H9 (cell line): ENCODE measurements around the gene IRF2. TPM values are rescaled to one million over a fixed set of nuclear protein-coding genes. Genes with fewer than 3 reads are reported as not detected.

ENCODE experiments used
- DNase-seq: peaks from one replicate; pipeline ENCODE4 v3.0.0-alpha.2; 2017
- H2AFZ ChIP-seq: one replicate; pipeline ENCODE4 v1.6.1; 2013; ENCODE audit warnings: mild to moderate bottlenecking, low read length, control low read depth, moderate library complexity
- H2AK5ac ChIP-seq: 2 replicates; pipeline ENCODE4 v1.6.1; 2013; ENCODE audit warnings: low read length, control low read depth, mixed read lengths; ENCODE audit not compliant: insufficient read length
- H2BK120ac ChIP-seq: one replicate; pipeline ENCODE4 v1.6.1; 2013; ENCODE audit warnings: low read depth, mild to moderate bottlenecking, low read length, control low read depth, inconsistent platforms; ENCODE audit not compliant: poor library complexity, severe bottlenecking
- H2BK12ac ChIP-seq: 2 replicates; pipeline ENCODE4 v1.6.1; 2013; ENCODE audit warnings: low read length, control low read depth, mixed read lengths, low read depth; ENCODE audit not compliant: insufficient read length
- H2BK15ac ChIP-seq: 2 replicates; pipeline ENCODE4 v1.6.1; 2013; ENCODE audit warnings: low read depth, low read length, control low read depth
- H2BK20ac ChIP-seq: one replicate; pipeline ENCODE4 v1.6.1; 2013; ENCODE audit warnings: low read depth, mild to moderate bottlenecking, low read length, control low read depth, inconsistent platforms; ENCODE audit not compliant: poor library complexity, severe bottlenecking
- H2BK5ac ChIP-seq: 2 replicates; pipeline ENCODE4 v1.6.1; 2013; ENCODE audit warnings: low read length, control low read depth, mixed read lengths; ENCODE audit not compliant: insufficient read length
- H3K14ac ChIP-seq: 2 replicates; pipeline ENCODE4 v1.6.1; 2013; ENCODE audit warnings: low read length, control low read depth; ENCODE audit not compliant: insufficient read depth
- H3K18ac ChIP-seq: 2 replicates; pipeline ENCODE4 v1.6.1; 2013; ENCODE audit warnings: low read depth, mild to moderate bottlenecking, mixed read lengths, low read length, control low read depth; ENCODE audit not compliant: insufficient read length
- H3K23ac ChIP-seq: 2 replicates; pipeline ENCODE4 v1.6.1; 2013; ENCODE audit warnings: low read length, control low read depth, mixed read lengths, low read depth; ENCODE audit not compliant: insufficient read length
- H3K23me2 ChIP-seq: 2 replicates; pipeline ENCODE4 v1.6.1; 2013; ENCODE audit warnings: low read depth, mild to moderate bottlenecking, mixed read lengths, low read length, control low read depth; ENCODE audit not compliant: insufficient read length, poor library complexity, severe bottlenecking
- H3K27ac ChIP-seq: 2 replicates; pipeline ENCODE4 v1.5.1; 2013; ENCODE audit warnings: low read length, control low read depth, mixed read lengths, low read depth; ENCODE audit not compliant: insufficient read length
- H3K27me3 ChIP-seq: 2 replicates; pipeline ENCODE4 v1.6.1; 2013; ENCODE audit warnings: low read length, control low read depth, inconsistent platforms; ENCODE audit not compliant: insufficient read depth
- H3K4ac ChIP-seq: 2 replicates; pipeline ENCODE4 v1.6.1; 2013; ENCODE audit warnings: low read depth, mild to moderate bottlenecking, control low read depth, inconsistent platforms, low read length, moderate library complexity
- H3K4me1 ChIP-seq: 2 replicates; pipeline ENCODE4 v1.6.1; 2013; ENCODE audit warnings: low read length, control low read depth, inconsistent platforms; ENCODE audit not compliant: insufficient read depth
- H3K4me2 ChIP-seq: 2 replicates; pipeline ENCODE4 v1.6.1; 2013; ENCODE audit warnings: low read length, control low read depth, mixed read lengths; ENCODE audit not compliant: insufficient read length, insufficient read depth
- H3K56ac ChIP-seq: 2 replicates; pipeline ENCODE4 v1.6.1; 2013; ENCODE audit warnings: low read depth, mild to moderate bottlenecking, mixed read lengths, low read length, control low read depth; ENCODE audit not compliant: insufficient read length
- H3K79me1 ChIP-seq: 2 replicates; pipeline ENCODE4 v1.6.1; 2013; ENCODE audit warnings: low read depth, mild to moderate bottlenecking, moderate library complexity, low read length, control low read depth, inconsistent platforms; ENCODE audit not compliant: insufficient read depth, poor library complexity, severe bottlenecking
- H3K79me2 ChIP-seq: 2 replicates; pipeline ENCODE4 v1.6.1; 2013; ENCODE audit warnings: low read length, control low read depth, inconsistent platforms; ENCODE audit not compliant: insufficient read depth
- H3K9ac ChIP-seq: 2 replicates; pipeline ENCODE4 v1.6.1; 2013; ENCODE audit warnings: low read length, control low read depth, mixed read lengths; ENCODE audit not compliant: insufficient read length; ENCODE audit errors: extremely low read depth
- H3K9me3 ChIP-seq: one replicate; pipeline ENCODE4 v1.6.1; 2013; ENCODE audit warnings: low read depth, low read length, inconsistent platforms; ENCODE audit not compliant: control insufficient read depth
- H3T11ph ChIP-seq: one replicate; pipeline ENCODE4 v1.6.1; 2013; ENCODE audit warnings: mild to moderate bottlenecking, low read length, control low read depth, inconsistent platforms
- H4K20me1 ChIP-seq: one replicate; pipeline ENCODE4 v1.6.1; 2013; ENCODE audit not compliant: control insufficient read depth, insufficient read length, insufficient read depth
- H4K5ac ChIP-seq: 2 replicates; pipeline ENCODE4 v1.6.1; 2013; ENCODE audit warnings: low read depth, mild to moderate bottlenecking, mixed read lengths, low read length, control low read depth; ENCODE audit not compliant: insufficient read length
- H4K8ac ChIP-seq: replicated peaks from 2 replicates; pipeline ENCODE4 v1.6.1; 2013; ENCODE audit warnings: low read length, control low read depth, mixed read lengths, low read depth; ENCODE audit not compliant: insufficient read length
- H4K91ac ChIP-seq: 2 replicates; pipeline ENCODE4 v1.6.1; 2013; ENCODE audit warnings: low read depth, mild to moderate bottlenecking, moderate library complexity, mixed read lengths, low read length, control low read depth; ENCODE audit not compliant: insufficient read length
- H3K27ac Mint-ChIP-seq, 3 experiments: 2 replicates in 2 of 3; 3 replicates in 1 of 3; pipeline ENCODE4 v1.8.0; 2020 to 2021; ENCODE audit warnings: mixed read lengths in 3 of 3, mild to moderate bottlenecking in 1 of 3, moderate library complexity in 1 of 3
- H3K27me3 Mint-ChIP-seq: 2 replicates; pipeline ENCODE4 v1.8.0; 2021; ENCODE audit warnings: low read depth, mild to moderate bottlenecking, moderate library complexity, mixed read lengths
- H3K36me3 Mint-ChIP-seq, 3 experiments: 2 replicates in 2 of 3; 3 replicates in 1 of 3; pipeline ENCODE4 v1.8.0; 2020 to 2021; ENCODE audit warnings: low read depth in 3 of 3, mixed read lengths in 3 of 3; ENCODE audit not compliant: insufficient read depth in 1 of 3
- H3K4me1 Mint-ChIP-seq, 2 experiments: 2 replicates each; pipeline ENCODE4 v1.8.0; 2020; ENCODE audit warnings: mixed read lengths in 2 of 2
- H3K4me3 Mint-ChIP-seq, 2 experiments: 2 replicates in 1 of 2; 3 replicates in 1 of 2; pipeline ENCODE4 v1.8.0; 2020 to 2021; ENCODE audit warnings: mild to moderate bottlenecking in 2 of 2, mixed read lengths in 2 of 2, moderate library complexity in 1 of 2
- H3K9me3 Mint-ChIP-seq, 2 experiments: 2 replicates in 1 of 2; 3 replicates in 1 of 2; pipeline ENCODE4 v1.8.0; 2020; ENCODE audit warnings: mild to moderate bottlenecking in 2 of 2, mixed read lengths in 2 of 2, moderate library complexity in 1 of 2
- CTCF ChIP-seq: fragments of 200-600 bp; sonication (generic); conservative IDR thresholded peaks from 3 replicates; pipeline ENCODE4 v1.8.0; 2021; ENCODE audit warnings: antibody characterized with exemption, mild to moderate bottlenecking
- WGBS: extraction: QIAGEN DNeasy Blood & Tissue Kit; methylation state at CpG from one replicate; pipeline ENCODE4 v1.1.7; 2013; ENCODE audit warnings: missing lambda C conversion rate, low lambda C conversion rate, mixed read lengths; ENCODE audit not compliant: insufficient read length; ENCODE audit errors: extremely low coverage; 5-methylcytosine and 5-hydroxymethylcytosine counted together
- total RNA-seq: library from RNA; stranded (reverse); gene quantifications from 2 replicates; pipeline ENCODE4 v1.2.1, GENCODE V29; 2021

Gene IRF2
- total RNA-seq, 1 experiment from 2014 or later = 13.5 TPM

GRCh38 chr4:184410748-184411147 lies 63.6 kb downstream of the IRF2 start:
- no peaks in the 10 kb centered on the region for H4K20me1 ChIP-seq
- H3K79me1 ChIP-seq = no peaks in the 10 kb centered on the region
- no peak overlapping the region for H3K27ac ChIP-seq
- no peaks in the 10 kb centered on the region for H3K27me3 Mint-ChIP-seq
- H2BK12ac ChIP-seq = no peak overlapping the region
- no peak overlapping the region for H3K4me2 ChIP-seq
- H4K5ac ChIP-seq = no peak overlapping the region
- no peak overlapping the region for H2BK15ac ChIP-seq
- H3K9me3 ChIP-seq = no peaks in the 10 kb centered on the region
- H3K4me1 ChIP-seq = peaks cover 6% of the 10 kb centered on the region
- H3K4ac ChIP-seq = no peak overlapping the region
- H3K4me1 Mint-ChIP-seq = peaks cover 26 to 27% of the 10 kb centered on the region in 2 experiments
- H2BK20ac ChIP-seq = no peak overlapping the region
- H3K14ac ChIP-seq = no peak overlapping the region
- H3K18ac ChIP-seq = no peak overlapping the region
- no peaks in the 10 kb centered on the region for H3K27me3 ChIP-seq
- no peak for TF ChIP-seq CTCF
- H2AK5ac ChIP-seq = no peak overlapping the region
- no peak for DNase-seq
- no peak overlapping the region for H3T11ph ChIP-seq
- no peak overlapping the region for H4K8ac ChIP-seq
- no peak overlapping the region for H2BK120ac ChIP-seq
- H3K4me3 Mint-ChIP-seq = no peak overlapping the region
- no peak overlapping the region for H3K27ac Mint-ChIP-seq
- no peak overlapping the region for H2AFZ ChIP-seq
- no peak overlapping the region for H3K9ac ChIP-seq
- H3K79me2 ChIP-seq = no peaks in the 10 kb centered on the region
- H3K23me2 ChIP-seq = no peaks in the 10 kb centered on the region
- H3K36me3 Mint-ChIP-seq = peaks cover 15 to 42% (median 38%) of the 10 kb centered on the region in 3 experiments
- H3K9me3 Mint-ChIP-seq = no peaks in the 10 kb centered on the region
- H3K56ac ChIP-seq = no peak overlapping the region
- H2BK5ac ChIP-seq = no peak overlapping the region
- no peak overlapping the region for H3K23ac ChIP-seq
- H4K91ac ChIP-seq = no peak overlapping the region
- WGBS = no CpG with 5 or more reads among the region's 6 CpGs
